Uterus (tissue), 4 donors: ENCODE measurements around the gene OR8K3. TPM values are rescaled to one million over a fixed set of nuclear protein-coding genes. Genes with fewer than 3 reads are reported as not detected.

ENCODE experiments used
- DNase-seq, 2 donors: peaks; one replicate each; pipeline ENCODE4 v3.0.0-alpha.2; 2019 to 2020
- H3K27ac ChIP-seq, 2 donors: fragments of 200-600 bp; sonication (generic); 1 replicate in 1 of 2; 2 replicates in 1 of 2; pipeline ENCODE4 v1.5.1; 2016 to 2018
- H3K27me3 ChIP-seq, 2 donors: fragments of 200-600 bp; sonication (generic); one replicate each; pipeline ENCODE4 v1.5.1; 2018 to 2019; ENCODE audit warnings: control low read depth in 1 of 2
- H3K36me3 ChIP-seq, 2 donors: fragments of 200-600 bp; sonication (generic); one replicate each; pipeline ENCODE4 v1.5.1; 2019; ENCODE audit warnings: control low read depth in 1 of 2
- H3K4me1 ChIP-seq, 2 donors: fragments of 200-600 bp; sonication (generic); one replicate each; pipeline ENCODE4 v1.5.1; 2018 to 2019; ENCODE audit warnings: control low read depth in 1 of 2
- H3K4me3 ChIP-seq, 2 donors: fragments of 200-600 bp; sonication (generic); 1 replicate in 1 of 2; 2 replicates in 1 of 2; pipeline ENCODE4 v1.5.1; 2018 to 2019; ENCODE audit warnings: mild to moderate bottlenecking in 1 of 2
- H3K9me3 ChIP-seq, 2 donors: fragments of 200-600 bp; sonication (generic); one replicate each; pipeline ENCODE4 v1.5.1; 2019; ENCODE audit warnings: control low read depth in 1 of 2
- CTCF ChIP-seq, 4 experiments: fragments of 200-600 bp in 2 of 4; fragments of 450-650 bp in 2 of 4; sonication (generic) in 2 of 4; IDR thresholded peaks; one replicate each; pipeline ENCODE4 v1.5.1; 2016 to 2019; ENCODE audit warnings: antibody characterized with exemption in 4 of 4, mild to moderate bottlenecking in 2 of 4, moderate library complexity in 1 of 4
- POLR2A ChIP-seq, 2 donors: fragments of 450-650 bp; IDR thresholded peaks; one replicate each; pipeline ENCODE4 v1.6.1; 2016; ENCODE audit warnings: antibody characterized with exemption in 2 of 2, mild to moderate bottlenecking in 1 of 2, moderate library complexity in 1 of 2
- intact Hi-C: fragments of 100-400 bp; cut with DNase I; formaldehyde crosslinking; loops from one replicate; pipeline ENCODE4 v1.15.1; 2023; ENCODE audit warnings: low total_unique reads
- total RNA-seq, 4 donors: library from RNA; depleted of rRNA in 3 of 4; stranded (reverse); fragments of >200 nt in 3 of 4; gene quantifications; one replicate each; pipeline versions ENCODE4 v1.1.0 to v1.2.4, GENCODE V29; 2014 to 2023
- donor health status: DM: yes; HTN: yes; CAD: no.

The OR8K3 gene
- total RNA-seq, 4 donors from 2014 or later: not detected

- H3K27ac ChIP-seq: no peak overlapping the region
- TF ChIP-seq POLR2A (IDR thresholded peaks at IDR 0.05): no peak
- no peak for TF ChIP-seq CTCF (IDR thresholded peaks at IDR 0.05)
- intact Hi-C loops: no loop called here
- H3K27me3 ChIP-seq: no peaks in the 10 kb centered on the region
- H3K4me3 ChIP-seq: no peak overlapping the region
- no peaks in the 10 kb centered on the region for H3K36me3 ChIP-seq
- DNase-seq: no peak
- no peaks in the 10 kb centered on the region for H3K9me3 ChIP-seq
- no peaks in the 10 kb centered on the region for H3K4me1 ChIP-seq
These were observed 7.1 kb upstream of the OR8K3 start for GRCh38 chr11:56307836-56308235.

GRCh38 chr11:56331861-56332491 is 17.0 kb downstream of the OR8K3 start:
- no peak for TF ChIP-seq CTCF (IDR thresholded peaks at IDR 0.05)
- TF ChIP-seq POLR2A (IDR thresholded peaks at IDR 0.05): no peak
- H3K9me3 ChIP-seq: no peaks in the 10 kb centered on the region
- H3K4me3 ChIP-seq: no peak overlapping the region
- H3K27me3 ChIP-seq: no peaks in the 10 kb centered on the region
- no peaks in the 10 kb centered on the region for H3K36me3 ChIP-seq
- DNase-seq: no peak
- intact Hi-C loops: no loop called here
- no peak overlapping the region for H3K27ac ChIP-seq
- H3K4me1 ChIP-seq: no peaks in the 10 kb centered on the region

- Histone ChIP-seq H3K27ac (no peak overlapping the region), H3K4me3 (no peak overlapping the region), H3K36me3 (no peaks in the 10 kb centered on the region), H3K27me3 (no peaks in the 10 kb centered on the region), H3K9me3 (no peaks in the 10 kb centered on the region), H3K4me1 (no peaks in the 10 kb centered on the region)
- TF ChIP-seq POLR2A (IDR thresholded peaks at IDR 0.05) (no peak), CTCF (IDR thresholded peaks at IDR 0.05) (no peak)
- intact Hi-C loops: no loop called here
- DNase-seq: no peak
These were observed 18.2 kb downstream of the OR8K3 start for GRCh38 chr11:56333156-56333555.

- Histone ChIP-seq H3K4me3 (no peak overlapping the region), H3K4me1 (no peaks in the 10 kb centered on the region), H3K27me3 (no peaks in the 10 kb centered on the region), H3K9me3 (no peaks in the 10 kb centered on the region), H3K27ac (no peak overlapping the region), H3K36me3 (no peaks in the 10 kb centered on the region)
- TF ChIP-seq CTCF (IDR thresholded peaks at IDR 0.05) (no peak), POLR2A (IDR thresholded peaks at IDR 0.05) (no peak)
- DNase-seq: no peak
- intact Hi-C loops: no loop called here
These were observed 25.3 kb downstream of the OR8K3 start for GRCh38 chr11:56340289-56340688.

GRCh38 chr11:56345739-56346138 is 30.8 kb downstream of the OR8K3 start, which contains the start of gene OR8K1:
TSS of gene OR8K1 (plus strand) at chr11:56346039. CDS start at chr11:56346039, 0 bp downstream.
- TF ChIP-seq CTCF (IDR thresholded peaks at IDR 0.05) (no peak), POLR2A (IDR thresholded peaks at IDR 0.05) (no peak)
- H3K27me3 ChIP-seq: no peaks in the 10 kb centered on the region
- intact Hi-C loops: no loop called here
- no peak within 1 kb of the TSS for H3K4me3 ChIP-seq
- DNase-seq: no peak
- no peaks in the 10 kb centered on the region for H3K4me1 ChIP-seq
- no peaks in the 10 kb centered on the region for H3K36me3 ChIP-seq
- H3K27ac ChIP-seq: no peak within 1 kb of the TSS
- no peaks in the 10 kb centered on the region for H3K9me3 ChIP-seq
